ENCODE measurements around the gene CNOT3.
"Not testable (repeated sequence)": the region's sequence is repeated elsewhere in the genome, so short reads cannot be mapped to it uniquely, and the experiment has no call there.

Gene CNOT3

GRCh38 chr19:54173359-54173699 lies 35.8 kb downstream of the CNOT3 start:
- DNase-seq: no peak

- no peak for DNase-seq
Measured at GRCh38 chr19:54173951-54174834, 36.6 kb downstream of the CNOT3 start.

DNA sequence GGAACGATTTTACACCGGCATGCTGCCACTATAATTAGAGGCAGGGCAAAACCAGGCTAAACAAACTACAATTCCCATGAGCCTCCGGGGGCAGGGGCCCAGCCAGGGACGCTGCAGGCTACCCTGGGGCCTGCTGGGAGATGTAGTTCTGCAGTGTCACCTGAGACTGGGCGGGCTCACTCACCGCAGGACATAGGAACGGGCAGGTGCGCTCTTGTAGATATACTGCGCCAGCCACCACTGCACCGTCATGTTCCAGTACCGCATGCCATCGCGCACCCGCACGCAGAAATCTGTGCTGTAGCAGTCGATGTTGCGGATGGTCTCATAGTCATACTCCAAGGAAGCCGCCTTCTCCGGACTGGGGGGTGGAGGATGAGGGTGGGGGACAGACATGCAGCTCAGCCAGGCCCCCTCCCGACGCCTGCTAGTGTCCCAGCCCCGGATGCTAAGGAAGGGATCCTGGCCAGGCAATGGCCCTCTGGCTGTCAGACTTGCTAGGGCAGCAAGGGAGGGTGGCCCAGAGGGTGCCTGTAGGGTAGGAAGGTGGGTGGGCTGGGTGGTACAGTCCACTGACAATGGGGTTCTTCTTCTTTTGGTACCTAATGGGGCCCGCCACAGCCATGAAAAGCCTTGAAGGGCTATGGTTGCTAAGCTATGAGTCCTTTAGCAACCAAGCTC lies 41.2 kb downstream of the CNOT3 start:
- DNase-seq: peak; percentile 33

- DNase-seq: no peak
Measured at GRCh38 chr19:54179262-54179852, 41.8 kb downstream of the CNOT3 start.

GRCh38 chr19:54179921-54180461 lies 42.4 kb downstream of the CNOT3 start:
- DNase-seq: no peak

DNA sequence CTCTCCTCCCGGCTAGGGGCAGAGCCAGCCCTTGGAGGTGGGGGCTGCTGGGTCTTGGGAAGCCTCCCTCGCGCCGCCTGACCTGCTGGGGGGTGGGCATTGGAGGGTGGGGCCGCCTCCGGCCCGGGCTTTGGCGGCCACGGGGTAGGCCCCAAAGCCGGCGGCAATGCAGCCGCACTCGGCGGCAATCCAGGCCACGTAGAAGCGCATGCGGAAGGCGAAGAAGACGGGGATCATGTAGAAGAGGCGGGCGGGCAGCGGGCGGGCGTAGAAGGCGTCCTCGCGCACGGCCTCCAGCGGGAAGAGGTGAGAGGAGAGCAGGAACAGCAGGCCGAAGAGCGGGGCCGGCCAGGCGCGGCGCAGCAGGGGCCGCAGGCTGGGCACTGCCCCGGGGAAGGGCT lies 43.1 kb downstream of the CNOT3 start:
- DNase-seq: no peak

DNA sequence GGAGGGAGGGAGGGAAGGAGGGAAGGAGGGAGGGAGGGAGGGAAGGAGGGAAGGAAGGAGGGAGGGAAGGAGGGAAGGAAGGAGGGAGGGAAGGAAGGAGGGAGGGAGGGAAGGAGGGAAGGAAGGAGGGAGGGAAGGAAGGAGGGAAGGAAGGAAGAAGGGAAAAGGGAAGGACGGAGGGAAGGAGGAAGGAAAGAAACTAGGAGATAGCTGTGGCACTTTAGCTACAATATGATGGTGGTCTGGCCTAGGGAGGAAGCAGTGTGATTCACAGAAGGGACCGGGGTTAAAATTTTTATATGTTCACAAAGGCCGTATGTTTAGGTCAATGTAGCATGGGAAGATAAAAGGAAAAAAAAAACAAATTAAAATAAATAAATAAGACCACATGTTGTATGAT lies 44.3 kb downstream of the CNOT3 start:
- not testable (repeated sequence) for DNase-seq

DNA sequence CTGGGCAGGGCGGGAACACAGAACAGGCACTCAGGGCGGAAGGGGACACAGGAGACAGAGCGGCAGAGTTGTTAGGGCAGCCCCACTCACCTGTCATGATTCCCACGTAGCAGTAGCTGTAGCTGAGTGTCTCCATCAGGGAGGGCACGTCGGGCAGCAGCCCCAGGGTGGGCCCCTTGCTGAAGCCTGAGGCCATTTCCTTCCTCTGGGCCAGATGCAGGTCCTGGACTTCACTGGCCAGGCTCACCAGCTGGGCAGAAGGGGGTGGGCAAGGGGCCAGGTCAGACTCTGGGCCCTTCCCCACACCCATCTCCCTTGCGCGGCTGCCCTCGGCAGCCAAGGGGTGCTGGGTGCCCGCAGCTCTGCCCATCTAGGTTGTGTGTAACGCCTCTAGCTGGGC lies 45.9 kb downstream of the CNOT3 start:
- no peak for DNase-seq

DNA sequence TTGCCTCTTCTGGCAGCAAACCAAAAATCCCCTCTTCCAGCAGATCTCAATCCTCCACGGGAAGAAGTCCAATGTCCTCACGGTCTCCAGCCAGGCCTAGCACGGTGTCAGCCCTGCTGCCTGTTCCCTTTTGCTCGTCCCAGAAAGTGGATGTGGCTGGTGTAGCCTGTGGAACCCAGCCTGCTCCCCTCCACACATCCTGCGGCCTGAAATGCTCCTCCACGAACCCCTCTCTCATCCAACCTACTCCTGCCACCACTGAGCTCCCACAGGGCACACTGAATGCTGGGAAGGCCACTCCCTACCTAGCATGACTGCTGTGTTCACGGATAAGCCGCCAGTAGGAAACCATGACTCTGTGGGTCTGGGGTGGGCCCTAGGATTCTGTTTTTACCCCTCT lies 48.8 kb downstream of the CNOT3 start:
- DNase-seq: no peak

DNA sequence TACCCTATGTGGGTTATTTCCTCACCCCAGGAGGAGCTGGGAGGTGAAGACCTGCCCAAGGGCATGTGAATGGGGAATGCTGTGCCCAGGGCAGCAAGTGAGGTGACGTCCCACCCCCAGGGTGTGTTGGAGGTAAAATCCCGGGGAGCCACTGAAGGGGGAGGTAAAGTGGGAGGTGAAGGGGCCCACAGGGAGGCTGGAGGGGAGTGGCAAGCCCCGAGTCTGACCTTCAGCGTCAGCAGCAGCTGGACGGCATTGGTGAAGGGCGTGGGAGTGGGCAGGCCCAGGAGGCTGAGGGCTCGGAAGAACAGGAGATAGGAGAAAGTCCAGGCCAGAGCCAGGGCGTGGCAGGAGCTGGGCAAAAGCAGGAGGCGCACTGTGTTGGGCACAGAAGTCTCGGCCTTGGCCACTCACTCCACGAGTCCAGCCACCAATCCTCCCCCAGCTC lies 49.4 kb downstream of the CNOT3 start:
- no peak for DNase-seq

- peak; percentile 69 for DNase-seq
Measured at GRCh38 chr19:54188215-54188871, 50.8 kb downstream of the CNOT3 start.

DNA sequence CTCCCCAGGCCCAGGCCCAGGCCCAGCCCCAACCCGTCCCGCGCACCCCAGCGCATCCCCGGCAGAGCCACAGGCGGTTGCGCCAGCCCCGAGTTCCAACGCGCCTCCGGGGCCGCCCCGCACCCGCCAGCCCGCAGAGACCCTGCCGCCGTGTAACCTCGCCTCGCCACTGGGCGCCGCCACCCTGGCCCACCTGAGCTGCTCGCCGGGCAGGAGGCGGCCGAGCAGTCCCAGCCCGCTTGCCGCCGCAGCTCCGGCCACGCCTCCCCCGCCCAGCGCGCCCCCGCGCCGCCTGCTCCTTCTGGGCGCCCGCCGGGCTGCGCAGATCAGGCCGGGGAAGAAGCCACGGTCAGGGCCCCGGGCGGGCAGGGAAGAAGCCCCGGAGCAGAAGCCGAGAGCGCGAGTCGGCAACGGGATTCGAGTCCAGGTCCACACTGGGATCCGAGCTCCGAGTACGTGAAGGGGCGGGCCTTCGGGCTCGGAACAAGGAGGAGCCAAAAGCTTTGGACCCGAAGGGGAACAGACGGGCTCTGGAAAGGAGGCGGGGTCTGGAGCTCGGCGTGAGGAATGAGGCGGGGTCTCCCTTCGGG lies 51.7 kb downstream of the CNOT3 start, which contains the start of gene MBOAT7:
Gene MBOAT7 (minus strand): TSS at position 436 of the 590 bp plus-strand sequence. CDS start 1,072 bp downstream, outside the sequence.
- no peak for DNase-seq

GRCh38 chr19:54189735-54190502 lies 52.4 kb downstream of the CNOT3 start:
- peak; percentile 100 for DNase-seq

DNA sequence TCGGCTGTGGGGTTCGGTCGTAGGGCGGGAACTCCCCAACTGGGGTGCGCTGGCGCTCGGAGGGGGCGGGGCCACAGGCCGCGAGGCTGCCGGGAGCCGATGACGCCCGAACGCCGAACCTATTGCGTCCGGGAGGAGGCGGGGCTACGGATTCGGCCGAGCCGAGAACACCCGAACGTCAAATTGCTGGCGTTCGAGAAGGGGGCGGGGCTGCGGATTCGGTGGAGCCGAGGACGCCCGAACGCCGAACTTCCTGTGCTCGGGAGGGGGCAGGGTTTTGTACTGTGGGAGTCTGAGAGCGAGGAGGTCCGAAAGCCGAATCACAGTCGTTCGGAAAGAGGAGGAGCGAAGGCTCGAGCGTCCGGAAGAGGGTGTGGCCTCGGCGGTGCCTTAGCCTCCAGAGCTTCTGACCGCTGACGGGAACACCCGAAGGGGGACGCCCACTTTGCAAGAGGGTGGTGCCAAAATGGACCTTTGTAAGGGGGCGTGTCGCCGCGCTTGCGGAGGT lies 53.0 kb downstream of the CNOT3 start:
- peak; percentile 100 for DNase-seq

- peak; percentile 86 for DNase-seq
Measured at GRCh38 chr19:54191011-54191810, 53.6 kb downstream of the CNOT3 start, which contains the start of gene TSEN34. TSEN34 (plus strand) TSS chr19:54191308; CDS start chr19:54191365, 57 bp downstream.

GRCh38 chr19:54191811-54192453 lies 54.4 kb downstream of the CNOT3 start:
- DNase-seq: no peak

- DNase-seq: no peak
Measured at GRCh38 chr19:54193011-54193410, 55.4 kb downstream of the CNOT3 start.

GRCh38 chr19:54194463-54194862 lies 56.9 kb downstream of the CNOT3 start:
- DNase-seq: not testable (repeated sequence)

- DNase-seq: no peak
Measured at GRCh38 chr19:54196536-54196935, 59.0 kb downstream of the CNOT3 start.

GRCh38 chr19:54197121-54197520 lies 59.6 kb downstream of the CNOT3 start:
- DNase-seq: no peak

Data from stimulated activated CD4-positive, alpha-beta T cell treated with anti-CD3 and anti-CD28 coated beads, Interleukin-4, amount 100 ng/mL, for 24 hours (primary cell).